ENCODE measurements around the gene ZNF224. TPM values are rescaled to one million over a fixed set of nuclear protein-coding genes. Genes with fewer than 3 reads are reported as not detected.
A peak's percentile ranks its signal among the peaks of the same experiment; 100 is the strongest.

ZNF224 gene
- total and polyA plus RNA-seq, 2 of the 13 experiments (the other 11 are each of a cell fraction or from before 2014, with no cell fraction given), result 13.0 to 16.1 TPM

DNA sequence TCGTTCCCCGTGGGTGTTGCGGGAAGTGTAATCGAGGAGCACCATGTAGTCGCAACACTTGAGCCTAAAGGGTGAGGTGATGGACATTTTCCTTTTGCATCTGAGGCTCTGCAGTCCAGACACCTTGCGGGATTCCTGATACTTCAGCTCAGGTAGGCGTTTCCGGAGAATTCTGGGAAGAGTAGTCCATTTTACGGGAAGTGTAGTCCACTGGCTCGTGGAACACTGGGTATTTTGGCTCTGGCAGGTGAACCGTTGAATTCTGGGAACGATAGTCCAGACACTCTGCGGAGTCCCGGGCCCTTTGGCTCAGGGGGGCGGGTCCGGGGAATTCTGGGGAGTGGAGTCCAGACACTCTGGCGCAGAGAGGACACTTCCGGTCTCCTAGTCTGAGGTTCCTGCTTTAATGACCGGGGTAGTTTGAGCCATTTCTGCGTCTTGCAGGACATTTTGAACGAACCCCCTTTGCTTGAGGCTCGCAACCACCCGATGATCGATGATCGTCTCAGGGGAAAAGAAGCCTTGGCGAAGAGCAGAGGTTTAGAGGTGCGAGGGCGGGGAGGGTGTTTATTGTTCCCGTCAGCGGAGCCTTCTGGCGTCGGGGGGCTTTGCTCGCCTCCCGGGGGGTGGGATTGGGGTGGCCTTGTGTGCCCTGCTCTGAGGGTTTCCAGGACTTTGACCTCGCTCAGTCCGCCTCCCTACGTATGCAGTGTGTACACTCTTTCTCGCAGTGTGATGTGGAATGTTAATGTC is 42.3 kb upstream of the ZNF224 start, which contains the start of gene ZNF223 (continued):
- TF ChIP-seq, protein P1, sequence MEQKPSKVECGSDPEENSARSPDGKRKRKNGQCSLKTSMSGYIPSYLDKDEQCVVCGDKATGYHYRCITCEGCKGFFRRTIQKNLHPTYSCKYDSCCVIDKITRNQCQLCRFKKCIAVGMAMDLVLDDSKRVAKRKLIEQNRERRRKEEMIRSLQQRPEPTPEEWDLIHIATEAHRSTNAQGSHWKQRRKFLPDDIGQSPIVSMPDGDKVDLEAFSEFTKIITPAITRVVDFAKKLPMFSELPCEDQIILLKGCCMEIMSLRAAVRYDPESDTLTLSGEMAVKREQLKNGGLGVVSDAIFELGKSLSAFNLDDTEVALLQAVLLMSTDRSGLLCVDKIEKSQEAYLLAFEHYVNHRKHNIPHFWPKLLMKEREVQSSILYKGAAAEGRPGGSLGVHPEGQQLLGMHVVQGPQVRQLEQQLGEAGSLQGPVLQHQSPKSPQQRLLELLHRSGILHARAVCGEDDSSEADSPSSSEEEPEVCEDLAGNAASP (CRISPR knock-in tag; IDR thresholded peaks at IDR 0.05; ENCODE audit: borderline replicate concordance), result peak; percentile 74; the same call in 1 of the 2 replicates
- no peak for TF ChIP-seq ZNF883 (CRISPR knock-in tag; IDR thresholded peaks at IDR 0.05; ENCODE audit: not compliant biosample characterization)
- TF ChIP-seq YY1 (IDR thresholded peaks at IDR 0.05; ENCODE audit: insufficient read depth, insufficient replicate concordance, low read depth, low read length), result peak; percentile 28
- TF ChIP-seq GABPB1 (CRISPR knock-in tag; IDR thresholded peaks at IDR 0.05), result peak; percentile 94
- TF ChIP-seq, protein P2, sequence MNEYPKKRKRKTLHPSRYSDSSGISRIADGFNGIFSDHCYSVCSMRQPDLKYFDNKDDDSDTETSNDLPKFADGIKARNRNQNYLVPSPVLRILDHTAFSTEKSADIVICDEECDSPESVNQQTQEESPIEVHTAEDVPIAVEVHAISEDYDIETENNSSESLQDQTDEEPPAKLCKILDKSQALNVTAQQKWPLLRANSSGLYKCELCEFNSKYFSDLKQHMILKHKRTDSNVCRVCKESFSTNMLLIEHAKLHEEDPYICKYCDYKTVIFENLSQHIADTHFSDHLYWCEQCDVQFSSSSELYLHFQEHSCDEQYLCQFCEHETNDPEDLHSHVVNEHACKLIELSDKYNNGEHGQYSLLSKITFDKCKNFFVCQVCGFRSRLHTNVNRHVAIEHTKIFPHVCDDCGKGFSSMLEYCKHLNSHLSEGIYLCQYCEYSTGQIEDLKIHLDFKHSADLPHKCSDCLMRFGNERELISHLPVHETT (CRISPR knock-in tag; conservative IDR thresholded peaks at IDR 0.05), result 0 out of 2 replicates have a peak, but pooled peaks have one; percentile 19
- TF ChIP-seq GATAD1 (CRISPR knock-in tag; IDR thresholded peaks at IDR 0.05), result peak; percentile 84; the same call in 1 of the 2 replicates
- no peak for TF ChIP-seq ARID2 (CRISPR knock-in tag; IDR thresholded peaks at IDR 0.05; ENCODE audit: borderline replicate concordance)
- TF ChIP-seq ATF1 (CRISPR knock-in tag; IDR thresholded peaks at IDR 0.05), result peak; percentile 80
- TF ChIP-seq MIER2 (CRISPR knock-in tag; IDR thresholded peaks at IDR 0.05), result no peak
- 0 out of 2 replicates have a peak, but pooled peaks have one; percentile 29 for TF ChIP-seq ZNF777 (CRISPR knock-in tag; IDR thresholded peaks at IDR 0.05)
- TF ChIP-seq PAF1 (CRISPR knock-in tag; IDR thresholded peaks at IDR 0.05), result no peak
- TF ChIP-seq ZNF12 (CRISPR knock-in tag; IDR thresholded peaks at IDR 0.05), result no peak; the same call in 1 of the 2 replicates
- TF ChIP-seq HCFC1 (IDR thresholded peaks at IDR 0.05; ENCODE audit: low read depth, low read length), result peak; percentile 93
- TF ChIP-seq, protein P3, sequence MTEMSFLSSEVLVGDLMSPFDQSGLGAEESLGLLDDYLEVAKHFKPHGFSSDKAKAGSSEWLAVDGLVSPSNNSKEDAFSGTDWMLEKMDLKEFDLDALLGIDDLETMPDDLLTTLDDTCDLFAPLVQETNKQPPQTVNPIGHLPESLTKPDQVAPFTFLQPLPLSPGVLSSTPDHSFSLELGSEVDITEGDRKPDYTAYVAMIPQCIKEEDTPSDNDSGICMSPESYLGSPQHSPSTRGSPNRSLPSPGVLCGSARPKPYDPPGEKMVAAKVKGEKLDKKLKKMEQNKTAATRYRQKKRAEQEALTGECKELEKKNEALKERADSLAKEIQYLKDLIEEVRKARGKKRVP (CRISPR knock-in tag; IDR thresholded peaks at IDR 0.05), result peak in 1 of 2 experiments; percentile 51; a peak in 1 of 4 replicates
- TF ChIP-seq NCOR1 (IDR thresholded peaks at IDR 0.05; ENCODE audit: borderline replicate concordance, low read length), result peak; percentile 71; the same call in 1 of the 2 replicates
- peak in 1 of 2 experiments; percentile 82; a peak in 1 of 4 replicates for TF ChIP-seq KLF16 (CRISPR knock-in tag; IDR thresholded peaks at IDR 0.05)
- peak; percentile 47; the same call in 1 of the 2 replicates for TF ChIP-seq ZSCAN31 (CRISPR knock-in tag; IDR thresholded peaks at IDR 0.05; ENCODE audit: low read depth)
- peak; percentile 81 for TF ChIP-seq POLR2G (IDR thresholded peaks at IDR 0.05; ENCODE audit: low read depth, low read length)
- TF ChIP-seq KLF6 (CRISPR knock-in tag; IDR thresholded peaks at IDR 0.05), result peak; percentile 23; the same call in 1 of the 2 replicates
- TF ChIP-seq SOX6 (IDR thresholded peaks at IDR 0.05), result no peak
- TF ChIP-seq SOX6 (CRISPR knock-in tag; IDR thresholded peaks at IDR 0.05), result peak; percentile 40
- TF ChIP-seq ELF1 (CRISPR knock-in tag; IDR thresholded peaks at IDR 0.05), result peak; percentile 97
- 0 out of 4 replicates have a peak, but pooled peaks of 1 of the 2 experiments have one; percentile 0 for TF ChIP-seq MAFK (conservative IDR thresholded peaks at IDR 0.05 in 1 of 2, IDR thresholded peaks at IDR 0.05 in 1 of 2; ENCODE audit: low read length in 2 of 2)
- no peak for TF ChIP-seq ZNF260 (CRISPR knock-in tag; IDR thresholded peaks at IDR 0.05; ENCODE audit: borderline replicate concordance, low read depth)
- TF ChIP-seq MAZ (IDR thresholded peaks at IDR 0.05; ENCODE audit: borderline replicate concordance, low read depth, low read length), result peak; percentile 61; the same call in 1 of the 2 replicates
- TF ChIP-seq MAZ (CRISPR knock-in tag; IDR thresholded peaks at IDR 0.05; ENCODE audit: low read depth), result no peak; the same call in 1 of the 2 replicates
- no peak for TF ChIP-seq FOXA1 (IDR thresholded peaks at IDR 0.05)
- TF ChIP-seq FOXA1 (CRISPR knock-in tag; IDR thresholded peaks at IDR 0.05), result peak; percentile 32; the same call in 1 of the 2 replicates

All from HepG2 (cell line).